Stimulated activated CD8-positive, alpha-beta memory T cell treated with anti-CD3 and anti-CD28 coated beads, Interleukin-15, amount 100 ng/mL, for 1 hour (primary cell): ENCODE results near the gene ACCS.

Experiments
- DNase-seq: peaks from one replicate; pipeline ENCODE4 v3.0.0-alpha.2; 2020; ENCODE audit warnings: low read depth

The ACCS gene

DNA sequence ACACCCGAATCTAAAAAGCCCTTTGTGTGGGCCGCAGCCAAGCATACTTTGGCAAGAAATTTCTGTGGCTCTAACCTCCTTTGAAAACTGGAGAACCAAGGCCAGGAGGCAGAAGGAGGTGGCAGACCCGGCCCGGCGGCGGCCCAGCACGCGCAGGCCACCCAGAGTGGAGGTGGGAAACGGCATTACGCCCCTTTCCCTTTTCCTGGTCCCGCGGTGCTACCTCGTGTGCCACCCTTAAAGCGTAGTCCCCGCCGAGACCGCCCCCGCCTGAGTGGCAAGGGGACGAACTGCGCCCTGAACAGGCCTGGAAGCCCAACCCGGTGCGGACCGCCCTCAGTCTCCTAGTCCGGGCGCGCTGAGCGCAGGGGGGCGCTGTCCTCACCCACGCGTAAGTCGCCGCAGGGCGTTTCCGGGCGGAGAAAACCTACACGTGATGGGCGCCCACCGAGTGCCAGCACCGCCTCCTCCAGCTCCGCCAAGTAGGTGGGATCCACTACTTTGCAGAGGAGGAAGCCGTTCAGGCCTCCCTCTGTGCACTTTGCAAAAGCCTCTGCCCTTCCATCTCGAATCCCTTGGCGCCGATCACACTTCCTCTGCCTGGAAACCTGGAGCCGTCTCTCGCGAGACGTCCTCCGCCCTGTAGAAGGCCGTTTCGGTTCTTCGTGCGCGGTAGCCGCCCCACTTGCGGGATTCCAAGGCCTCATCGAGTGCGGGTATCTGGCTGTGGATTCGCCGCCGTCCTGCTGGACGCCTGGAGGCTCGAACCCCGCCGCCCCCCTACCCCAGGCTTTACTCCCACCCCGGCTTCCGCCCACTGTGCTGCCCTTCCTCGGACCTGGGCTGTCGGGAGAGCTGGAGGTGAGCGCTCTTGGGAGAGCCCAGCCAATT lies at the start of gene ACCS:
TSS of gene ACCS (plus strand) at position 430 of the 891 bp plus-strand sequence. CDS start 1,358 bp downstream, outside the sequence.
- peak; percentile 78 for DNase-seq

DNA sequence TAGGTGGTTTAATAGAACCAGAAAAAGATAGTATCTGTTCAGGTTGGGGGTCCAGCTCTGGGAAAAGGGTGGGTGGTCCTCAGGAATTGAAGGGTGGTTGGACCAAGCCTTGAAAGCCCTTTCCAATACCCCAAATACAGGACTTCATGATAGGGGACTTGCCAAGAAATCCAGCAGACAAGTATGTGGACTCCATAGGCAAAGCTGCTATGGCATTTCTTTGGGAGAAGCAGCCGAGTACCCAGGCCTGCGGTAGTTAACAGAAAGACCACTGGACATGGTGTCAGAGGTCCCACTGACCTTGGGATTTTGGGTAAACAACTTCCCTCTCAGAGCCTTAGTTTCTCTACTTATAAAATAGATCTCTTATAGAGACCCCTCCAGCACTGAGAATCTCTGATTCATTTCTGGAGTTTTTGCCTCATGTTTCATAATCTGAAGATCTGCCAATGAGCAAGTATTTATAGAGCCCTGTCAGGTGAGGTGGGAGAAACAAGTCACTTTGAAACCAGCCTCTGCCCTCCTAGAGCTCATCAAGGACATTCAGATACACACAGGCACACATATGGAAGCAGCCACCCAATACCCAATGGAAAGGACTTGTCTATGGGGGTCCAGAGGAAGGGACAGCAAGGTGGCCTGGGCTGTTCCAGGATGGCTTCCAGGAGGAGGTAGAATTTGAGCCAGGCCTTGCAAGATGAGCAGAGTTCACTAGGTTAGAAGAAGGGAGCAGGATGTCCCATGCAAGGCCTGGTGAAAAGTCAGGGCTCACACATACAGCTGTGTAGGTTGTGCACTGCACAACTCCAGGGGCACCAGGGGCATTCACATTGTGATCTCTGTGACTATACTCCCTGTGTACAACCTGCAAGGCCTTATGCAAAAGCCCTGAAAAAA lies 49.3 kb upstream of the ACCS start:
- DNase-seq = no peak

DNA sequence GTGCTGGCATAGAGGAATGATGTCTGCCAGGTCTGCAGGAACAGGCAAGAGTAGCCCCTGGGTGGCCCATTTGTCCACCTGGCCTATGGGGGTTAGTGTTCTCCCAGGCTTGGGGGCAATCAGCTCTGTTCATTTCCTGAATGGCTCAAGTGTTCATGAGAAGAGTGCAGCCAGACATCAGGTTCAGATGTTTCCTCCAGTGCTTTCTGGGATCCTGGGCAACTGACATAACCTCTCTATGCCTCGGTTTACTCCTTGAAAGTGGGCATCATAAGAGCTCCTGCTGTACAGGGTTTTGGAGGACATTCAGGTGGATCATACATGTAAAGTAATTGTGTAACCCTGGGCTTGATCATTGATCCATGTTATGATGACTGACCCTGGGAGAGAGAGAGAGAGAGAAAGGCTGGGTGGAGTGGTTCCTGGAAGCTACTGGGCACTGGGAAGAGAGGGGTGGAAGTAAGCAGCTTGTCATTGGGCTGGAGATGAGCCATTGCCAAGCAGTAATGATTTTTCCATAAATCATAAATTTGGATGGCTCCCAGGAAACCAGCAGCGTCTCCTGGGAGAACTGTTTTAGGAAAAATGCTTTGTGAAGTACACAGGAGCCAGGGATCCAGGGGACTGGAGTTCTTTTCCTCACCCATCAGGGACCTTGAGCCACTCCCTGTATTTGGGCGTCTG lies 48.5 kb upstream of the ACCS start:
- no peak for DNase-seq

- no peak for DNase-seq
These were observed 47.9 kb upstream of the ACCS start for GRCh38 chr11:44018127-44018521.

- no peak for DNase-seq
These were observed 47.2 kb upstream of the ACCS start for GRCh38 chr11:44018829-44019228.

GRCh38 chr11:44024977-44025376 lies 41.1 kb upstream of the ACCS start:
- no peak for DNase-seq

DNA sequence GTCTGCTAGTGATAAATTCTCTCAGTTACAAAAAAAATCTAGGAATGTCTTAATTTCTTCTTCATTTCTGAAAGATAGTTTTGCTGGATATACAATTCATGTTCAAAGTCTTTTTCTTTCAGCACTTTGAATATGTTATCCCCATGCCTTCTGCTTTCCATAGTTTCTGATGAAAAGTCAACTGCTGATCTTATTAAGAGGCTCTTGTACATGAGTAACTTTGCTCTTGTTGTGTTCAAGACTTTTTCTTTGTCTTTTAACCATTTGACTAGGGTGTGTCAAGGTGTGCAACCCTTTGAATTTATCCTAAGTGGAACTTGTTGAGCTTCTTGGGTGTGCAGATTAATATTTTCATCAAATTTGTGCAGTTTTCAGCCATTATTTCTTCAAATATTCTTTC lies 40.3 kb upstream of the ACCS start:
- no peak for DNase-seq

- no peak for DNase-seq
These were observed 37.7 kb upstream of the ACCS start for GRCh38 chr11:44028401-44028800.

DNA sequence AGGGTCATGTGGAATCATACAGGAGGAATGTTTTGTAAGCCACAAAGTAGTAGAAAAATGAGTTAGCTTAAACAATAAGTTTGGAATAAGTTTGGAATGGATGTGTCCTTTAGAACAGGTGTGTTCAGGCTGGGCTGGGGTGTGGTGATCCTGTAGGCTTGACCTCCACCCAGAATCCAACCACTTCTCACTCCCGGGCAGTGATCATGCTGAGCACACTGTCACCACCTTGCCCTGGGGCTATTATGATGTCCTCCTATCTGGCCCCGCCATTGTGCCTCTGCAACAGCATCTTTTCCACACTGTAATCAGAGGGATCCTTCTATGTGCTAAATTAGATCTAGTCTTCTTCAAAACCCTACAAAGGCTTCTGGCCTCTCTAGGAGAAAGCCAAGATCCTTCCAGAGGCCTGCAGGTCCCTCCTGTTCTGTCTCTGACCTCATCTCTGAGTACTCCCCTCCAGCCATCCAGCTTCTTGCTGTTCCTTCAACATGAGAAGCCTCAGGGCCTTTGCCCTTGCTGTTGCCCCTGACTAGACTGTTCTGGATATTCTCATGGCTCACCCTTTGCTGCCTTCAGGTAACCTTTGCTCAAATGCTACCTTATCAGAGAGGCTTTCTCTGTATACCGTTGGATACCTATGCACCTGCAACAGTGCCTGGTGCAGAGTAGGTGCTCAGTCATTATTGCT lies 37.1 kb upstream of the ACCS start:
- DNase-seq = no peak

GRCh38 chr11:44029507-44029845 lies 36.6 kb upstream of the ACCS start:
- no peak for DNase-seq

DNA sequence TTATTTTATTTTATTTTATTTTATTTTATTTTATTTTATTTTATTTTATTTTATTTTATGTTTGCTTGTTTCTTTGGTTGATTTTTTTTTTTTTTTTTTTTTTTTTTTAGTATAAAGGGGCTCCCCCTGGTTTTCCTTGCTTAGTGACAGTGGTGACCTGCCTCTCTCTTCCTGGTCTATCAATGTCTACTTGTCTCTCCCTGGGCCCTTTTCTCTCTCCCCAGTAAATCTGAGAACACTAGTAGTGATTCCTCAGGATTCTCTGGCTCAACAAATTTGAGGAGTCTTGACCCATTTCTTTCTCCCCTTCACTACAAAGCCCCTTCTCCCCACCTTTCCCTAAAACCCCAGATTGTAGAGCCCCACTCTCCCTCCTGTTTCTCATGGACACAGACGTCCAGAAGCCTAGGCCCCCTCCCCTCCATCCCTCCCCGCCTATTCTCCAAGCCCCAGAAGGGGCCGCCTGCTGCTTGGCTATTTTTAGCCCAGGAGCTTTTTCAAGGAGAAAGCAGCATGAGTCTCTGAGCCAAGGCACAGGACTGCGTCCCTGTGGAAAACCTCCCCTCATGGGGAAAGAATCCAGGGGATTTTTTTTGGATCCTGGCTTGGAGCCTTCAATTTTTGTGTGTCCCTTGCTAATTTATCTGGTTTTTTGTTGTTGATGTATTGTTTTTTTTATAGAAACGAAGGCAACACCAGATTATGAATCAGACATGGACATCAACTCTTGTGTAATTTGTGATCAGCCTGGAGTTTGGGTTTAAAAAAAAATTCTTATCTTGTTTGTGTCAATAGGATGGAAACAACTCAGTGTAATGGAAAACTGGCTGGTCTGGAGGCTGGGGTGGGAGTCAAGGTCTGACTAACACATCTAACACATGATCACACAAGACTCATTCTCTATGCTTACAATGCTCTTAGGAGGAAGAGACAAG lies 35.8 kb upstream of the ACCS start:
- no peak for DNase-seq

- no peak for DNase-seq
These were observed 35.1 kb upstream of the ACCS start for GRCh38 chr11:44030996-44031395.

DNA sequence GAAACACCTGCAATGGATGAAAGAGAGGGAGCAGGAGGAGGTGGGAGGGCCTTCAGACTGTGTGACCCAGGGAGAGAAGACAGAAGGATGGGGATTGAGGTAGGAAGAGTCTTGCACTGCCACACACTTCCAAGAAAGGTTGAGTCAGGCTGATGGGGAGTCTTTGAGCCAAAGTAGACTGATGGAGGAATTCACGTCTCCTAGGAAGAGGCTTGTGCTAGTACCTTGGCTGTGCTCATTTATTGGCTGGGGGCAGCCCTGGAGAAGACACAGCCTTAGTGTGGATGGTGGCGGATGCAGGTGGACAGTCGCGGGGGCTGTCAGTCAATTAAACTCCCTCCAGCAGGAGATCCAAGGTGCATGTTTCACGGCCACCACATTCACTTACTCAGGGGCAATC lies 34.5 kb upstream of the ACCS start:
- DNase-seq = no peak

- DNase-seq = no peak
These were observed 33.6 kb upstream of the ACCS start for GRCh38 chr11:44032299-44033085.

GRCh38 chr11:44033411-44033850 lies 32.6 kb upstream of the ACCS start:
- DNase-seq = no peak

DNA sequence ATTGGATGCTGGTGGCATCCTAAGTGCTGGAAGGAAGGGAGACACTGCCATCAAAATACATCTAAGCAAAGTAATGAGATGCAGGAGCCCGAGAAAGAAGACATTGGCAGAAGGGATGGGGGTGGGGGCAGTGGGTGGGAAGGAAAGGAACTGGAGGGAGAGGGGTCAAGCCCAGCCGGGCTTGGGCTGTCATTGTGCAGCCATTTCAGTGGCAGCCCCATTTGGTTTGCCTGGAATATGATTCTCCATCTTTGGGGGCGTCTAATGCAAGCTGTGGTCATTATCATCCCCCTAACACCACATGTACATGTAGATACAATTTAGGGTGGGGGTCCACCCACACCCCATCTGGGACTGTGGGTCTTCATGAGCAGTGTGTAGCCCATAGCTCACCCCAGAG lies 32.2 kb upstream of the ACCS start:
- DNase-seq = no peak

DNA sequence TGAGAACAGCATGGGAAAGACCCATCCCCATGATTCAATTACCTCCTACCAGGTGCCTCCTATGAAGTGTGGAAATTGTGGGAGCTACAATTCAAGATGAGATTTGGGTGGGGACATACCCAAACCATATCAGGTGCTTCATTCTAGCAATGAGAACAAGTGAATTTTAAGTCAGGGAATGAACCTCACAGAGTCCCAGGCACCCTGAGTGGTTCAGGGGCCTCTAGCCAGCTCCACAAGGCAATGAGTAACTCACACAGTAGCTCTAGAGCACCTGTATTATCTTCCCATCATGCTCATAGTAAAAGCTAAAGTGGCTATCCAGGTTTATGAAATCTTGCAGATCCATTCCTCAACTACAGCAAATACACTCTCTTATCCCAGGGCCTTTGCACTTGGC lies 31.4 kb upstream of the ACCS start:
- DNase-seq = no peak

DNA sequence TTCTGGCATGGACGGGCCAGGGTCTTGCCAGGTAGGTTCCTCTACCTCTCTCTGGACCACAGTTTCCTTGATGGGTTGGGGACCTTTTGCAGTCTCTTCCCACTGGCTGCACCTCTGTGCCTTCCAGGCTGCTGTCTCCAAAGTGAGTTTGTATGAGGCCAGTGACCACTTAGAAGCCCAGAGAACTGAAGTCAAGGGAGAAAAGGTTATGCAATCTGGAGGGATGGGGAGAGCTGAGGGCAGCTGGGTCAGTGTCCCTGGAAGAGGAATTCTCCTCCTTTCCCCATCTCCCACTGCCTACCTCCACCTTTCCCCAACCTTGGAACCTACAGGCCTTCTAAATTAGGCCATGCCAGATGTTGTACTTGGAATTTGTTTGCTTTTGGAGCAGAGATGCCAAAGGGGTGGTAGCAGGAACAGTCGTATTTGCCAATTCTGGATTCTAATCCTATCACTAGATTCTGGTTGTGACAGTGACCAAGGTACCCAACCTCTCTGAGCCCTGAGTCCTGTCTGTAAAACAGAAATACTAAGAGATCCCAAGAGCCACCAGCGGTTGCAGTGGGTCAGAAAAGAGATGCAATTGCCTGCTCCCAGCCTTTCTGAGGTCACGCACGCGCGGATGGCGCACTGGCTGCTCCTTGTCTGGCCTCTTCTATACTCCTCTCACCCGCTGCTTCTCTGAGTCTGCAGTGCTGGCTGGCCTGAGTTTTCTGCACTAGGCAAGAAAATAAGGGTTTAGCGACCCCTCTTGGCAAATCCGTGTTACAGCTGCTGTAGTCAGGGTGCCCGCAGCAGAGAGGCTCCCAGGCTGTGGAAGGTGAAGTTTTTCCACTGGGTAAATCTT lies 29.0 kb upstream of the ACCS start:
- no peak for DNase-seq

DNA sequence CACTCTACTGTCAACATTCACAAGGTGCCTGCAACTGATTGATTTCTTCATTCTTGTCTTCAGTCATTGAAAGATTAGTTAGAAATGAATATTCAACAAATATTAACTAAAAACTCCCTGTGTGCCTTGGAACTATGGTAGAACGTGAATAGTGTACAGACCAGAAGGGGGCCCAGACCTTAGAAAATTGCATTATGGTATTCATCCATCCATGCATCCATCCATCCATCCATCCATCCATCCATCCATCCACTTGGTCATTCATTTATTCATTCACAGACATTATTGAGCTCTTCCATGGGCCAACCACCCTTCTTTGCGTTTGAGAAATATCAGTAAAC lies 28.4 kb upstream of the ACCS start:
- DNase-seq = no peak
